Endothelial cell of umbilical vein (primary cell): ENCODE results near the gene APLN. TPM values are rescaled to one million over a fixed set of nuclear protein-coding genes. Genes with fewer than 3 reads are reported as not detected.

ENCODE experiments used
- BruUV-seq: library from RNA; stranded (reverse); fragments of 400-500 nt; replicated peaks from 2 replicates; lab custom pipeline; 2021; lab: Mats Ljungman, UMichigan
- CTCF ChIA-PET: fragments of 300-600, 350-600 bp; sonication (Branson Sonifier 250); formaldehyde crosslinking; loops from one replicate; lab custom pipeline; 2021; ENCODE audit warnings: antibody characterized with exemption, inconsistent platforms; lab: Charles Lee
- POLR2A ChIA-PET: fragments of 300-600, 350-600 bp; sonication (Branson Sonifier 250); formaldehyde crosslinking; loops from one replicate; lab custom pipeline; 2021; ENCODE audit warnings: antibody characterized with exemption, inconsistent platforms; lab: Charles Lee
- DNase-seq: peaks from one replicate; pipeline ENCODE4 v3.0.0-alpha.2; 2011; ENCODE audit warnings: low read depth, low spot score
- FAIRE-seq: peaks from 2 replicates; lab custom pipeline; 2011; peaks lifted over from hg19 to GRCh38; lab: Jason Lieb, UNC
- H2AFZ ChIP-seq: 2 replicates; pipeline ENCODE4 v1.6.0; 2012; ENCODE audit warnings: low read depth, low read length, control low read depth, inconsistent platforms
- H3K27ac ChIP-seq: 2 replicates; pipeline ENCODE4 v1.5.1; 2011; ENCODE audit warnings: low read depth, mild to moderate bottlenecking, control low read depth, low read length, moderate library complexity; ENCODE audit not compliant: insufficient read depth
- H3K27me3 ChIP-seq, 2 experiments: 2 replicates each; pipeline versions ENCODE4 v1.6.0 to v1.6.1; 2011; ENCODE audit warnings: low read length in 2 of 2, mixed read lengths in 1 of 2; ENCODE audit not compliant: control insufficient read depth in 2 of 2, insufficient read depth in 2 of 2
- H3K36me3 ChIP-seq, 2 experiments: 2 replicates in 1 of 2; 3 replicates in 1 of 2; pipeline ENCODE4 v1.5.1; 2011; ENCODE audit warnings: low read length in 2 of 2, mild to moderate bottlenecking in 1 of 2, moderate library complexity in 1 of 2; ENCODE audit not compliant: control insufficient read depth in 2 of 2, insufficient read depth in 2 of 2; ENCODE audit errors: extremely low read depth in 1 of 2
- H3K4me1 ChIP-seq: 3 replicates; pipeline ENCODE4 v1.5.1; 2011; ENCODE audit warnings: mild to moderate bottlenecking, low read length; ENCODE audit not compliant: control insufficient read depth, insufficient read depth; ENCODE audit errors: extremely low read depth
- H3K4me2 ChIP-seq: 2 replicates; pipeline ENCODE4 v1.6.1; 2011; ENCODE audit warnings: low read length, control low read depth, mixed read lengths; ENCODE audit not compliant: insufficient read depth
- H3K4me3 ChIP-seq, 3 experiments: fragments of 200-600 bp in 1 of 3; sonication (generic), shearing (Covaris generic) in 1 of 3; replicated peaks in 1 of 3; 2 replicates each; pipeline ENCODE4 v1.5.1; 2011 to 2016; ENCODE audit warnings: control low read depth in 3 of 3, low read length in 3 of 3, mild to moderate bottlenecking in 2 of 3, inconsistent platforms in 1 of 3, low read depth in 1 of 3, moderate library complexity in 1 of 3; ENCODE audit not compliant: insufficient read depth in 1 of 3
- H3K79me2 ChIP-seq: 2 replicates; pipeline ENCODE4 v1.6.0; 2012; ENCODE audit warnings: low read length, inconsistent platforms; ENCODE audit not compliant: control insufficient read depth, insufficient read depth
- H3K9ac ChIP-seq: replicated peaks from 2 replicates; pipeline ENCODE3; 2011; ENCODE audit warnings: low read length, control low read depth; ENCODE audit not compliant: insufficient read depth; ENCODE audit errors: extremely low read depth
- H3K9me1 ChIP-seq: replicated peaks from 3 replicates; pipeline ENCODE4 v1.6.0; 2011; ENCODE audit warnings: mild to moderate bottlenecking, low read length; ENCODE audit not compliant: control insufficient read depth, insufficient read depth; ENCODE audit errors: extremely low read depth
- H3K9me3 ChIP-seq: replicated peaks from 2 replicates; pipeline ENCODE4 v1.5.1; 2012; ENCODE audit warnings: low read length, inconsistent platforms; ENCODE audit not compliant: control insufficient read depth, insufficient read depth
- H4K20me1 ChIP-seq: replicated peaks from 2 replicates; pipeline ENCODE3; 2011; ENCODE audit warnings: mild to moderate bottlenecking, low read length; ENCODE audit not compliant: control insufficient read depth, insufficient read depth; ENCODE audit errors: extremely low read depth
- EZH2 ChIP-seq: IDR thresholded peaks from 2 replicates; pipeline ENCODE4 v1.6.1; 2012; ENCODE audit warnings: borderline replicate concordance, low read depth, mild to moderate bottlenecking, moderate library complexity, low read length, inconsistent platforms; ENCODE audit not compliant: severe bottlenecking
- FOS ChIP-seq: IDR thresholded peaks from 2 replicates; pipeline ENCODE4 v1.6.1; 2011; ENCODE audit warnings: mild to moderate bottlenecking, low read length, moderate library complexity, borderline replicate concordance; ENCODE audit not compliant: insufficient read depth
- GATA2 ChIP-seq: IDR thresholded peaks from 2 replicates; pipeline ENCODE4 v1.7.0; 2011; ENCODE audit warnings: low read depth, mild to moderate bottlenecking, moderate library complexity, mixed read lengths, low read length; ENCODE audit not compliant: insufficient read length, insufficient read depth
- JUN ChIP-seq: IDR thresholded peaks from 2 replicates; pipeline ENCODE4 v1.6.1; 2011; ENCODE audit warnings: borderline replicate concordance, low read depth; ENCODE audit not compliant: insufficient read length, insufficient read depth
- MYC ChIP-seq: IDR thresholded peaks from one replicate; pipeline ENCODE4 v1.6.1; 2011; ENCODE audit warnings: mild to moderate bottlenecking, low read depth, low read length
- POLR2A ChIP-seq: IDR thresholded peaks from 2 replicates; pipeline ENCODE4 v1.6.1; 2012; ENCODE audit warnings: low read depth, mild to moderate bottlenecking, control low read depth, low read length
- POLR2AphosphoS5 ChIP-seq: IDR thresholded peaks from 2 replicates; pipeline ENCODE4 v1.6.1; 2012; ENCODE audit warnings: low read depth, mild to moderate bottlenecking, control low read depth, low read length, moderate library complexity; ENCODE audit not compliant: insufficient read depth
- dilution Hi-C: fragments of 300-500 bp; cut with MboI; formaldehyde crosslinking; loops from one replicate; pipeline ENCODE4 v1.15.0; 2019; ENCODE audit warnings: low sequenced_read_pairs; ENCODE audit not compliant: extremely low pct_ligation_motif_present
- intact Hi-C: fragments of 100-400 bp; cut with micrococcal nuclease; formaldehyde crosslinking; loops from one replicate; pipeline ENCODE4 v1.10.0; 2022
- polyA plus RNA-seq, 4 experiments: library from polyadenylated mRNA; depleted of rRNA in 3 of 4; stranded (reverse) in 3 of 4; unstranded in 1 of 4; fragments of >200 nt; gene quantifications; 2 replicates each; pipeline versions ENCODE4 v1.2.1 to v1.2.3, GENCODE V29; 2011 to 2012; ENCODE audit warnings: missing spikeins in 1 of 4
- total RNA-seq: library from RNA; stranded (reverse); gene quantifications from 2 replicates; pipeline ENCODE4 v1.2.3, GENCODE V29; 2021
- TF ChIP-seq, protein P1 (sequence below), 2 donors: IDR thresholded peaks; 1 replicate in 1 of 2; 2 replicates in 1 of 2; pipeline ENCODE4 v1.5.1; 2011; ENCODE audit warnings: low read length in 2 of 2, mild to moderate bottlenecking in 2 of 2, moderate library complexity in 2 of 2, control low read depth in 1 of 2, inconsistent platforms in 1 of 2, low read depth in 1 of 2; ENCODE audit not compliant: insufficient read depth in 1 of 2; ENCODE audit errors: extremely low read depth in 1 of 2
- TF ChIP-seq, protein P2 (sequence below): IDR thresholded peaks from 2 replicates; pipeline ENCODE4 v1.6.1; 2011; ENCODE audit not compliant: insufficient read depth, insufficient read length

The APLN gene
- total and polyA plus RNA-seq, 2 donors (not counting 3 experiments of a cell fraction or from before 2014, with no cell fraction given): 230 to 466 TPM

DNA sequence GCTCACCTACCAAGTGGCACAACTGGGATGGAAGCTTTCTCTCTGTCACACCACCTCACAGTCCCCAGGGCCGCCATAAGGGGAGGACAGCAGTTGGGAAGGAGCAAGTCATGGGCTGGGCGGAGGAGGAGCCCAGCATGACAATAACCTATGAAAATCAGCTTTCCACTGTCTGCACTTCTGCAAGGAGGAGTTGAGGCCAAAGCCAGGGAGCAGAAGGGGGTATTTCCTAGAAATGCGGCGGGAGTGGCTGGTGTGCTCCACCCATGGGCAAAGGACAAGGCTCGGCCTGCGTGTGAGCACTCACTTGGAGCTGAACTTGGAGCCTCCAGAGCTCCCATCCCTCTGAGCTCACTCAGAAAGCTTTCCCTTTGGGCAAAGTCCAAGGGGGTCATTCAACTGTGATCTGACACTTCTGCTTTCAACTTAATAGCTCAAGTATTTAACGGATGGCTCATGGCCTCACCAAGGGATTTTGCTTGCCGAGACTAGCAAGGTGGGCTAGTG lies 18.5 kb downstream of the APLN start:
- no peak overlapping the region for H3K9ac ChIP-seq
- CTCF ChIA-PET: interaction anchor here (0.9 to 8.1 kb wide), 7 partner anchors 9 to 424 kb away, joined by 3 to 142 read pairs (median 6); no protein-coding TSS in a partner anchor
- H3K9me3 ChIP-seq: no peaks in the 10 kb centered on the region
- no peaks in the 10 kb centered on the region for H3K36me3 ChIP-seq
- H3K27ac ChIP-seq: no peak overlapping the region
- no peaks in the 10 kb centered on the region for H3K79me2 ChIP-seq
- DNase-seq: no peak
- no peak overlapping the region for H2AFZ ChIP-seq
- H3K27me3 ChIP-seq: no peaks in the 10 kb centered on the region
- no peak overlapping the region for H3K4me2 ChIP-seq
- FAIRE-seq: no peak
- no TSS peak for BruUV-seq
- H3K9me1 ChIP-seq: no peaks in the 10 kb centered on the region
- intact Hi-C loops: no loop called here
- no peaks in the 10 kb centered on the region for H4K20me1 ChIP-seq
- H3K4me3 ChIP-seq: no peak overlapping the region
- H3K4me1 ChIP-seq: peaks cover 7% of the 10 kb centered on the region
- dilution Hi-C loops: no loop called here
- POLR2A ChIA-PET: no interaction called here
- TF ChIP-seq POLR2AphosphoS5 (no peak), EZH2 (no peak), POLR2A (no peak), FOS (no peak), GATA2 (no peak), JUN (no peak), MYC (no peak)
- TF ChIP-seq, protein P1, sequence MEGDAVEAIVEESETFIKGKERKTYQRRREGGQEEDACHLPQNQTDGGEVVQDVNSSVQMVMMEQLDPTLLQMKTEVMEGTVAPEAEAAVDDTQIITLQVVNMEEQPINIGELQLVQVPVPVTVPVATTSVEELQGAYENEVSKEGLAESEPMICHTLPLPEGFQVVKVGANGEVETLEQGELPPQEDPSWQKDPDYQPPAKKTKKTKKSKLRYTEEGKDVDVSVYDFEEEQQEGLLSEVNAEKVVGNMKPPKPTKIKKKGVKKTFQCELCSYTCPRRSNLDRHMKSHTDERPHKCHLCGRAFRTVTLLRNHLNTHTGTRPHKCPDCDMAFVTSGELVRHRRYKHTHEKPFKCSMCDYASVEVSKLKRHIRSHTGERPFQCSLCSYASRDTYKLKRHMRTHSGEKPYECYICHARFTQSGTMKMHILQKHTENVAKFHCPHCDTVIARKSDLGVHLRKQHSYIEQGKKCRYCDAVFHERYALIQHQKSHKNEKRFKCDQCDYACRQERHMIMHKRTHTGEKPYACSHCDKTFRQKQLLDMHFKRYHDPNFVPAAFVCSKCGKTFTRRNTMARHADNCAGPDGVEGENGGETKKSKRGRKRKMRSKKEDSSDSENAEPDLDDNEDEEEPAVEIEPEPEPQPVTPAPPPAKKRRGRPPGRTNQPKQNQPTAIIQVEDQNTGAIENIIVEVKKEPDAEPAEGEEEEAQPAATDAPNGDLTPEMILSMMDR (IDR thresholded peaks at IDR 0.05; ENCODE audit: extremely low read depth in 1 of 2, insufficient read depth in 1 of 2, low read depth in 1 of 2, low read length in 2 of 2): no peak
- TF ChIP-seq, protein P2, sequence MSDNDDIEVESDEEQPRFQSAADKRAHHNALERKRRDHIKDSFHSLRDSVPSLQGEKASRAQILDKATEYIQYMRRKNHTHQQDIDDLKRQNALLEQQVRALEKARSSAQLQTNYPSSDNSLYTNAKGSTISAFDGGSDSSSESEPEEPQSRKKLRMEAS: no peak
